Loucy (cell line): ENCODE results near the gene SLC26A1.

Experiments
- CTCF ChIP-seq: fragments of 200-600 bp; sonication (generic); conservative IDR thresholded peaks from 2 replicates; pipeline ENCODE4 v1.5.1; 2014; ENCODE audit warnings: mild to moderate bottlenecking, antibody characterized with exemption, low read length
- EZH2phosphoT487 ChIP-seq: fragments of 200-600 bp; IDR thresholded peaks from 2 replicates; pipeline ENCODE4 v1.6.1; 2018; ENCODE audit warnings: antibody characterized with exemption, mild to moderate bottlenecking, moderate library complexity, borderline replicate concordance

DNA sequence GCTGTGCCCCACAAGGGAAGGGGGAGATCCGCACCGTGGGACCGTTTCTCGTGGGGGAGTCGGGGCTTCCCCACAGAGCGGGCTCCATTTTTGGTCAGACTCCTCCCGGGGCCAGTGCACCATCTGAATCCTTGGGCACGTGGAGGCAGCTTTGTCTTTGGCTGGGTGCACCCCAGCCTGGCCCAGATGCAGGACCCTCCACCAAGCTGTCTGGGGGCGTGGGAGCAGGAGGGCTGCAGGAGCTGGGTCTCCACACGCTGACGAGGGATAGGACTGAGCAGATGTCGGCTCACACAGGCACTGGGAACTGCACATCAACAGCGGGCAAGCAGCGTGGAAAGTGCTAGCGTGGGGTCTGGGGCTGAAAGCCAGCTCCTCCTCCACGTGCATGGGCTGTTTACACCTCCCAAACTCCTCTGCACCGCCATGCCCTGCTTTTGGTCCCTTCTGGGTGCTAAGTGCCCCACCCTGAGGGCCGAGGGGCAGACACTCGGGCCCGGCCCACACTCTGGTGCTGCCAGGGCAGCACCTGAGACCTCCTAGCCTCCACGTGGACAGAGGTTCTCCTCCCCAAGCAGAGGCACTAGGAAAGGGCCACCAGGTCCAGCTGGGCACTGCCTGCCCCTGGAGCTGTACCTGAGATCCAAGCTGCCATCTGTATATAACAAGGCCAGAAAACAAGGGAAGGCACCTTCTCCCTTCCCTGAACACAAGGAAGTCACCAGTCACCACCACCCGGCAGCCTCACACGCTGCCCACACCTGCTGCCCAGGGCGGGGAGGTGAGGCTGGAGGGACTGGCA lies 33.7 kb downstream of the SLC26A1 start:
- TF ChIP-seq CTCF (no peak), EZH2phosphoT487 (no peak)
